CD4-positive, alpha-beta T cell treated with Interleukin-4 for 1 hour (primary cell): ENCODE data around the gene SIX5.
"Not testable (repeated sequence)": the region's sequence is repeated elsewhere in the genome, so short reads cannot be mapped to it uniquely, and the experiment has no call there.

Experiments
- DNase-seq, 2 donors: peaks; one replicate each; pipeline ENCODE4 v3.0.0-alpha.2; 2020 to 2022

SIX5 gene

GRCh38 chr19:45768984-45769782, at the start of gene SIX5:
TSS of gene SIX5 (minus strand) at chr19:45769252. CDS start at chr19:45768844, 408 bp downstream.
- peak; percentile 96 to 97 for DNase-seq

- DNase-seq: no peak
These were observed 48.8 kb upstream of the SIX5 start for GRCh38 chr19:45817725-45818301.

DNA sequence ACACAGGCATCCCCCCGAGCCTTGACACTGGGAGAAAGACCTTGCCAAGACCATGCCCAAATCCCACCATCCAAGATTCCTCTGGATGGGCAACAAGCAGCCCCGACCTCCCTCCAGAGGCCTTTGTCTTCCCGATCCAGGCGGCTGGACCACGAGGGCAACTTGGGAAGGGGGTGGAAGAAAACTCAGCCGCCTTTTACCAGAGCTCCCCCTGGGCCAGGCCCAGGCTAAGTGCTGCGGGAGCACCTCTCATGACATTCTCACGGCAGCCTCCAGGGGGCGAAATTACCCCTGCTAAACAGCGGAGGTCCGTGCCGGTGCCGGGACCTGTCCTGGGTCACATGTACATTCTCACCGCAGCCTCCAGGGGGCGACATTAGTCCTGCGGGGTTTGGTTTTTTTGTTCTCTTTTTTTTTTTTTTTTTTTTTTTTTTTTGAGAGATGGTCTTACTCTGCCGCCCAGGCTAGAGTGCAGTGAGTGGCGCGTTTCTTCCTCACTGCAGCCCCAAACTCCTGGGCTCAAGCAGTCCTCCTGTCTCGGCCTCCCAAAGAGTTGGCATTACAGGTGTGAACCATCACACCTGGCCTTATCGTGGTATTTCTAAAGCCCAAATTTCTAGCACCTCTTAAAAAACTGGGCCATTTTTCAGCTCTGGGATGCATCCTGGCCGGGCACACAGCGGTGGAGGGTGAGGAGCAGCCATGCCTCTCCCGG, 48.1 kb upstream of the SIX5 start:
- peak; percentile 96 for DNase-seq

GRCh38 chr19:45816236-45817009, 47.4 kb upstream of the SIX5 start:
- DNase-seq: peak in 1 of 2 donors; percentile 7

DNA sequence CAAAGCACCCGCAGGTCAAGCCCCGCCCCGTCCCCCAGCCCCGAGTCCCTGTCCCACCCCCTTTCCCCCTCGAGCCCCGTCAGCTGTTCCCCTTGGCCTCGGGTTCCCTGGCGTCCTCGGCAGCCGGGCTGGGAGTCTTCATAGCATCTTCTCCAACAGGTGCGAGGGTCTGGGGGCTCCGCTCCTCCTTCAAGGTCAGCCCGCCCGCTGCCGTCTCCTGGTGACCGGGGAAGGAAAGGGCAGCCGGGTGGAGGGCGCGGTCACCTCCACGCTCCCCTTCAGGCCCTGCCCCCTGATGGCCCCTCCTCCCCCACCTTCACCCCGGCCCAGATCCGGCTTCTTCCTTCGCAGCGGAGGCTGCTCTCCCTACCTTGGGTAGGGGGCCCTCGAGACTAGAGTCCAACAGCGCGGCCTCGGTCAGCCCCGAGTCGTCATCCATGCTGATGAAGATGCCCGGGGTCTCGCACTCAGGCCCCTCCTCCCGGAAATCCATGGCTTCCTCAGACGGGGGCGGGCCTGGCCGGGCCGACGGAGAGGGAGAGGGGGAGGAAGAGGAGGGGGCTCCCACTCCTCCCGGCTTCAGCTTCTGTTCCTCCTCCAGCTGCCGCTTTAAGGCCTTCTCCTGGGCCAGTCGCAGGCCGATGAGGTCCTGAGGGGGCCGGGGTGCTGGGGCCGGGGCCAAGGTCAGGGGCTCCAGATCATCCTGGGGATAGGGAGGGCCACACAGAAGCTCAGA, 46.6 kb upstream of the SIX5 start:
- DNase-seq: no peak

DNA sequence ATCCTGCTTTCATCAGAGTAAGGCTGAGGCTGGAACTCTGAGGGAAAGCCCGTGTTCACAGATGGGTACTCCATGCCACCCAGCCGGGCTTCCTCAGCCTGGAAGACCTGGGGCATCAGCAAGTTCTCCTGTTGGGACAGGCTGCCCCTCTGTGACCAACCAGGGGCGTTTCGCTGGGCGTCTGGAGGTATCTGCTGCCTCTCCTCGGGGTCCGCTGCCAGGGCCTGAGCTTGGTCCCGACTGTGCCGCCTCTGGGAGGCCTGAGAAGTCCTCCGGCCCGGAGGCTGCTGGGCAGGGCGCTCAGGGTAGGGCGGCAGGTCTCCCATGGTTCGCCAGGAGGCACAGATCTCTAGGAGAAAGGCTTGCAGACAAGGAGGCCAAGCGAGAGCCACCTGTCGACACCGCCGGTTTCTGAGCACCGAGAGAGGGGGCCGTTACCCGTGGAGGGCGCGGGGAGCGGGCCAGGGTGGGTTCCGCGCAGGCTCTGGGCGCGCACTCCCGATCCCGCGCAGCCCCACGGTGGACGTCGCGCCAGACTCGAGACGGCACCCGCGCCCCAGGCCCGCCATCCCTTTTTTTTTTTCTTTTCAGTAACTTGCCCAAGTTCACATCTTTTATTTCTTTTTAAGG, 45.9 kb upstream of the SIX5 start, which contains the start of gene RSPH6A:
Gene RSPH6A, minus strand, starts transcription at position 458 of the 630 bp plus-strand sequence. Its CDS starts 132 bp downstream, at position 326.
- DNase-seq: no peak

DNA sequence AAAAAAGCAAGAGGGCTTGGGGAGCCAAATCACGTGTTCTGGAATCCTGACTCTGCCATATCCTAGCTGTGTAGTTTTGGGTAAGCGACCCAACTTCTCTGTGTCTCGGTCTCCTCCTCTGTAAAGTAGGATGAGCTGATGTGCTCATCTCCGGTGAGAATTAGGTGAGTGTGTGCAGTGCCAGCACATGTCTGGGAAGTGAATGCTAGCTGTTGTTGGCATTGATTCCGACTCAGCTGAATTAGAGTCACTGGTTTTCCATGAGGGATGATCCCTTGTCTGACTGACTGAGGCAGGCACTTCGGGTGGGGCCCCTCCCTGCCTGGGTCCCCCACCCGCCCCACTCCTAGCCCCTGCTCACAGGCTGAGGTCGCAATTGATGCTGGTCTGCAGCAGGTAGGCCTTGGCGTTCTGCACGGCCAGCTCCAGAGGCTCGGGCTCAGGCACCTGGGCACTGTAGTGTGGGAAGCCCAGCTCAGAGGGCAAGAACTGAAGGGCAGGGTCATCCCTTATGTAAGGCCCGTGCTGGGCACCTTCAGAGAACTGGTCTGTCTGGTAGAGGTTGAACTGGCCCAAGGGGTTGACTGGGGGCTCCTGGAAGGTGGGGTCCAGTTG, 45.2 kb upstream of the SIX5 start:
- no peak for DNase-seq

GRCh38 chr19:45812297-45812696, 43.2 kb upstream of the SIX5 start:
- DNase-seq: no peak

DNA sequence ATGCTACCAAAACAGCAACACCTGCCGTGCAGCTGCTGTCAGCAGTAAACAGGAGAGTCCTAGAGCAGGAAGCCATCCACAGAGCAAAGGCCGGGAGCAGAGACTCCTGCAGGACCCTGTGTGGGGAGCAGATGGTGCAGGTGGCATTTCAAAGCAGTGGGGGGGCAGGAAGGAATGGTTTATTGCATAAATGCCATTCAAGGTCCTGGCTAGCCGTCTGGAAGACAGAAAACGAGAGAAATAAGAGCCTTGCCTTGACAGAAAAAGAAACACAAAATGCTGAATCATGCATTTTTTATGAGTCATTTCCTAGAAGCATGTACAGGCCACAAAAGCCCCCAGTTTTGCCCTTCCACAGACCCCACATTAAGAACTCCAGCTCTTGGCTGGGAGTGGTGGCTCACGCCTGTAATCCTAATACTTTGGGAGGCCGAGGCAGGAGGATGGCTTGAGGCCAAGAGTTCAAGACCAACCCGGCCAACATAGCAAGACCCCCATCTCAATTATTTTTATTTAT, 40.6 kb upstream of the SIX5 start:
- DNase-seq: no peak

- DNase-seq: no peak
These were observed 36.7 kb upstream of the SIX5 start for GRCh38 chr19:45805719-45806118.

DNA sequence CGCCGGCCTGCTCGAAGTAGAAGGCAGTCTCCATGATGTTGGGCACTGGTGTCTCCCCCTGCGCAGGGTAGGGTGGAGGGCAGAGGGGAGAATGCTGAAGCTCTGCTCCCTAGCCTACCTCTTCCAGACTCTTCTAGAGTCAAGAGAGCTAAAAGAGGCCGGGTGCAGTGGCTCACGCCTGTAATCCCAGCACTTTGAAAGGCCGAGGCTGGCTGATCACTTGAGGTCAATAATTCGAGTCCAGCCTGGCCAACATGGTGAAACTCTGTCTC, 35.8 kb upstream of the SIX5 start:
- no peak for DNase-seq

DNA sequence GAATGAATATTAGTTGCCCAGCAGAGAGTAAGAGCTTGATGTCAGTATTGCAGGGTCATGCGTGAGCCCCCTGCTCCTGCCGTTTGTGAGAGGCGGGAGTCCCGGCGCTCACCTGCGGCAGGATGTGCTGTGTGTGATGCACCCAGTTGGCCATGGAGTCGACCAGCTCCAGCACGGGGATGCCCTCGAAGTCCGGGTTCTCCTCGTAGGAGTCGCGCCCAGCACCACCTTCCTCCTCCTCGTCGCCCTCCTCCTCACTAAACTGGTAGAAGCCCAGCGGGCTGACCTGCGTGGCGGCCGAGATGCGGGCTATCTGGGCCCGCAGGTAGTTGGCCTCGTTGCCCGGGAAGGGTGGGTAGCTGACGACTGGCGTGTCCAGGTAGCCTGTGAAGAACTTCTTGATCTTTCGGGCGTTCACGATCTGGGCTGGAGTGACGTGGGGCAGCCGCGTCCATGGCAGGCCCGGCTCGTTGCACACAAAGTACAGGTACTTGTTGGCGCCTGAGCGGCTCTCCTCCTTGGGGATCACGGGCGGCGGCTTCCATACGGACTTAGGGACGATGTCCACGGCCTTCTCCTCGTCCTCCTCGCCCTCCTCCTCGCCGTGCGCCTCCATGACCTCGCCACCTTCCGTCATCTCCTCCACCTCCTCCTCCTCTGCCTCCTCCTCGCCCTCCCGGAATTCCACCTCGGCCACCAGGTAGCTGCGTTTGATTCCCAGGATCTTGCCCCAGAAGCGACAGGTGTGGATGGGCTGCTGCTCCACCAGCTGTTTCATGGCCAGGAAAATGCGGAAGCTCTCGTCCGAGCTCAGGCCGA, 35.3 kb upstream of the SIX5 start:
- no peak for DNase-seq

DNA sequence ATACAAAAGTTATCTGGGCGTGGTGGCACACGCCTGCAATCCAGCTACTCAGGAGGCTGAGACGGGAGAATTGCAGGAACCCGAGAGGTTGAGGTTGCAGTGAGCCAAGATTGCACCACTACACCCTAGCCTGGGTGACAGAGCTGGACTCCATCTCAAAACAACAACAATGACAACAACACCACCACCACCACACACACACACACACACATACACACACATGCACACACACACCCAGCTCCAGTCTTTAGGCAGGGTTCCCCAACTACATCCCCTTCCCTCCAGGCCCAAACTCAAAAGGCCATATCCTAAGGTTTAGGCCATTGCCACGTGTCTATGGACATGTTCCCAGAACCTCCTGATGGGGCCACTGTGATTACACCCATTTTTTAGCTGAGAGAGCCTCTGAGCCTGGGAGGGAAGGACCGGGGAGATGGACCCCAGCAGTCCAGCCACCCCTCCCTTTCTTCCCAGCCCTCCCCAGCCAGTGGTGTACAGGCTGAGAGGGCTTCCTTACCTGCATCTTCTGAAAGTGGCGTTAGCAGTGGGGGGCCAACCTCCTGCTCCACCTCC, 32.6 kb upstream of the SIX5 start:
- no peak for DNase-seq

DNA sequence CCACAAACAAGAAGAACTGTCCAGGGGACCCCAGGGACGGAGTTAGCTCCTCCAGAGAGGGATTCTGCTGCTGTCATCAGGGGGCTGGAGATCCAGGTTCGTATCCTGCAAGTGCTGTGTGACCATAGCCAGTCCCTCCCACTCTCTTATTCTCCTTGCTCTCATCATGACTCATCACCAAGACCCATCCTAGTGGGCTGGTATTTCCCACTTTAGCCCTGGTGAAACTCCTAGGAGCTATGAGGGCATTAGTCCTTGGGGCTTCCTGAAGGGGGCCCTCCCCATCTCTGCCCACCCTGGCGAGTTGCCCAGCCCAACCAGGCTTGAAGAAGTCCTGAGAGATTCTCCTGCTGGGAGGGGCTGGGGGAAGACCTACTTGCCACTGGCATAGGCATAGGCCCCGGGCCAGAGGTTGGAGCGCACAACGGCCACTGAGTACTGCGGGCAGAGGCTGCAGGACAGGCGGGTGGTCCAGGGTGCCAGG, 31.1 kb upstream of the SIX5 start:
- no peak for DNase-seq

- DNase-seq: not testable (repeated sequence)
These were observed 30.5 kb upstream of the SIX5 start for GRCh38 chr19:45799541-45799940.

DNA sequence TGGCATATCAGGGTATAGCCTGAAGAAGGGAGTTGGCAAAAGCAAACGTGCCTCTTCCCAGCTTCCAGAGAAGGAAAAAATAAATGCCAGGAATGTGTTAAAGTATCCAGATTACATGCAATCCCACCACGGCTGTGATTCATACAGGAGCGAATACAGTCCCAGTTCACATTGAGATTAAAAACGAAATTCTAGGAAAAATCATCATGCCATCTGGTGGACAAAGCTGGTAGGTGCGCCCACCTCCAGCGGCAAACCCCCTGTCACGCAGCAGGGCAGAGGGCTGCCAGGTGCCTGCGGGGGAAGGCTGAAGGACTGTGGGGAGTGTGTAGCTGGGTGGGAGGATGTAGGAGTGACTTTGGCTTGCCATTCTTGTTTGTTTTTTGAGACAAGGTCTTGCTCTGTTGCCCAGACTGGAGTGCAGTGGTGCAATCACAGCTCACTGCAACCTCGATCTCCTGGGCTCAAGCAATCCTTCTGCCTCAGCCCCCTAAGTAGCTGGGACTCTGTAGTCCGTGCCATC, 30.0 kb upstream of the SIX5 start:
- DNase-seq: peak; percentile 54 to 69

DNA sequence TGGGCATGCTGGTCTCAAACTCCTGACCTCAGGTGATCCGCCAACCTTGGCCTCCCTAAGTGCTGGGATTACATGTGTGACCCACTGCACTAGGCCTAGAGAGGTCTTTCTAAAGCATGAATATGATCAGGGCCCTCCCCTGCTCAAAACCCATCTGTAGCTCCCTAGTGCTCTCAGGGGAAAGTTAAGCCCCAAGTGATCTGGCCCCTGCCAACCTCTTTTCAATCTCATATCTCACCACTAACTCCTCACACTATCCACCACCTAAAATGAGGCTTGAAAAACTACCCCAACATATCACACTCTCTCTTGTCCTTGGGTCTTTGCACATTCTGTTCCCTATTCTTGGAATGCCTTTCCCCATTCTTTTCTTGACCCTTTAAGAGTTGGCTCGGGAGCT, 25.6 kb upstream of the SIX5 start:
- DNase-seq: no peak

GRCh38 chr19:45793876-45794275, 24.8 kb upstream of the SIX5 start:
- DNase-seq: no peak

GRCh38 chr19:45793178-45793564, 24.1 kb upstream of the SIX5 start:
- DNase-seq: no peak
